GM23338 (cell line): ENCODE measurements around the gene SLC66A1. TPM values are rescaled to one million over a fixed set of nuclear protein-coding genes. Genes with fewer than 3 reads are reported as not detected.

Source experiments
- ATAC-seq: fragments of 200-7000 bp; cut with Tn5 transposase; 3 replicates; pipeline ENCODE4 v1.9.1; 2020
- DNase-seq: peaks from one replicate; pipeline ENCODE4 v3.0.0-alpha.2; 2015; ENCODE audit warnings: low spot score
- H2AFZ ChIP-seq: fragments of 200-600 bp; sonication (generic); 2 replicates; pipeline ENCODE4 v1.8.0; 2016; ENCODE audit warnings: antibody characterized with exemption, mild to moderate bottlenecking, moderate library complexity
- H3F3A ChIP-seq: fragments of 200-600 bp; sonication (generic); replicated peaks from 2 replicates; pipeline ENCODE4 v1.8.0; 2017; ENCODE audit warnings: antibody characterized with exemption, mixed run types, low read depth
- H3K27ac ChIP-seq: fragments of 200-600 bp; sonication (generic); 2 replicates; pipeline ENCODE4 v1.6.1; 2016; ENCODE audit warnings: low read depth
- H3K27me3 ChIP-seq: fragments of 200-600 bp; sonication (generic); 2 replicates; pipeline ENCODE4 v1.8.0; 2016; ENCODE audit warnings: mild to moderate bottlenecking, mixed run types, moderate library complexity; ENCODE audit not compliant: insufficient read depth
- H3K36me3 ChIP-seq: fragments of 200-600 bp; sonication (generic); 2 replicates; pipeline ENCODE4 v1.8.0; 2016; ENCODE audit warnings: mild to moderate bottlenecking; ENCODE audit not compliant: insufficient read depth
- H3K4me1 ChIP-seq: fragments of 200-600 bp; sonication (generic); 2 replicates; pipeline ENCODE4 v1.8.0; 2016; ENCODE audit warnings: mild to moderate bottlenecking, moderate library complexity; ENCODE audit not compliant: insufficient read depth
- H3K4me2 ChIP-seq: fragments of 200-600 bp; sonication (generic); 2 replicates; pipeline ENCODE4 v1.7.1; 2017; ENCODE audit warnings: mixed run types
- H3K4me3 ChIP-seq: fragments of 200-600 bp; sonication (generic); 2 replicates; pipeline ENCODE4 v1.6.1; 2016; ENCODE audit warnings: mixed run types
- H3K79me2 ChIP-seq: fragments of 200-600 bp; sonication (generic); replicated peaks from 2 replicates; pipeline ENCODE4 v1.8.0; 2017; ENCODE audit warnings: mild to moderate bottlenecking; ENCODE audit not compliant: insufficient read depth
- H3K9me2 ChIP-seq: fragments of 200-600 bp; sonication (generic); 2 replicates; pipeline ENCODE4 v1.8.0; 2017; ENCODE audit not compliant: insufficient read depth
- H4K20me1 ChIP-seq: fragments of 200-600 bp; sonication (generic); replicated peaks from 2 replicates; pipeline ENCODE4 v1.8.0; 2017; ENCODE audit warnings: mild to moderate bottlenecking; ENCODE audit not compliant: insufficient read depth
- H3K27ac Mint-ChIP-seq: 2 replicates; pipeline ENCODE4 v1.8.0; 2020; ENCODE audit warnings: inconsistent platforms, mild to moderate bottlenecking, moderate library complexity, mixed read lengths
- H3K27me3 Mint-ChIP-seq: 3 replicates; pipeline ENCODE4 v1.8.0; 2022; ENCODE audit warnings: low read depth, mild to moderate bottlenecking, moderate library complexity, mixed read lengths, inconsistent platforms; ENCODE audit not compliant: insufficient read depth, poor library complexity
- H3K36me3 Mint-ChIP-seq: 3 replicates; pipeline ENCODE4 v1.8.0; 2021; ENCODE audit warnings: low read depth, mild to moderate bottlenecking, inconsistent platforms, moderate library complexity, mixed read lengths
- H3K4me1 Mint-ChIP-seq: 3 replicates; pipeline ENCODE4 v1.8.0; 2020; ENCODE audit warnings: mild to moderate bottlenecking, inconsistent platforms, mixed read lengths
- H3K4me3 Mint-ChIP-seq: 3 replicates; pipeline ENCODE4 v1.8.0; 2021; ENCODE audit warnings: moderate library complexity, mild to moderate bottlenecking, inconsistent platforms, mixed read lengths
- H3K9me3 Mint-ChIP-seq: 3 replicates; pipeline ENCODE4 v1.8.0; 2020; ENCODE audit warnings: moderate library complexity, mild to moderate bottlenecking, inconsistent platforms, mixed read lengths
- EZH2phosphoT487 ChIP-seq: fragments of 200-600 bp; sonication (generic); IDR thresholded peaks from one replicate; pipeline ENCODE4 v1.8.1; 2018; ENCODE audit warnings: antibody characterized with exemption; ENCODE audit not compliant: unreplicated experiment
- JUNB ChIP-seq: IDR thresholded peaks from one replicate; pipeline ENCODE4 v1.6.1; 2016; ENCODE audit warnings: antibody characterized with exemption; ENCODE audit not compliant: unreplicated experiment
- NANOG ChIP-seq: IDR thresholded peaks from 2 replicates; pipeline ENCODE4 v1.6.1; 2016; ENCODE audit warnings: antibody characterized with exemption, borderline replicate concordance
- POLR2AphosphoS5 ChIP-seq: IDR thresholded peaks from 2 replicates; pipeline ENCODE4 v1.6.1; 2016; ENCODE audit warnings: antibody characterized with exemption, low read depth
- ZNF114 ChIP-seq: fragments of 250-450 bp; sonication (Bioruptor Pico); IDR thresholded peaks from 2 replicates; pipeline ENCODE4 v1.5.0; 2020; ENCODE audit warnings: mild to moderate bottlenecking, moderate library complexity
- polyA plus RNA-seq: library from polyadenylated mRNA; unstranded; fragments of >200 nt; fragmentation: Nextera tagmentation; extraction: Ambion mirVana; gene quantifications from 2 replicates; pipeline ENCODE4 v1.2.1, GENCODE V29; 2016
- total RNA-seq: library from RNA; depleted of rRNA; stranded (reverse); fragments of >200 nt; shearing (Covaris generic); gene quantifications from 2 replicates; pipeline ENCODE4 v1.2.3, GENCODE V29; 2014
- TF ChIP-seq, protein P1 (sequence below): IDR thresholded peaks from one replicate; pipeline ENCODE4 v1.6.1; 2018; ENCODE audit warnings: antibody characterized with exemption; ENCODE audit not compliant: unreplicated experiment
- TF ChIP-seq, protein P2 (sequence below): fragments of 250-450 bp; sonication (Bioruptor Pico); IDR thresholded peaks from 2 replicates; pipeline ENCODE4 v1.5.0; 2020; ENCODE audit warnings: mild to moderate bottlenecking, moderate library complexity
- TF ChIP-seq, protein P3 (sequence below), 2 experiments: fragments of 200-600 bp in 1 of 2; sonication (generic) in 1 of 2; conservative IDR thresholded peaks; 2 replicates each; pipeline versions ENCODE4 v1.5.1 to v1.6.1; 2016 to 2017; ENCODE audit warnings: antibody characterized with exemption in 2 of 2, low read depth in 2 of 2, mild to moderate bottlenecking in 2 of 2, moderate library complexity in 1 of 2

The SLC66A1 gene
- total and polyA plus RNA-seq, 2 experiments from 2014 or later, result 6.9 to 19.7 TPM

DNA sequence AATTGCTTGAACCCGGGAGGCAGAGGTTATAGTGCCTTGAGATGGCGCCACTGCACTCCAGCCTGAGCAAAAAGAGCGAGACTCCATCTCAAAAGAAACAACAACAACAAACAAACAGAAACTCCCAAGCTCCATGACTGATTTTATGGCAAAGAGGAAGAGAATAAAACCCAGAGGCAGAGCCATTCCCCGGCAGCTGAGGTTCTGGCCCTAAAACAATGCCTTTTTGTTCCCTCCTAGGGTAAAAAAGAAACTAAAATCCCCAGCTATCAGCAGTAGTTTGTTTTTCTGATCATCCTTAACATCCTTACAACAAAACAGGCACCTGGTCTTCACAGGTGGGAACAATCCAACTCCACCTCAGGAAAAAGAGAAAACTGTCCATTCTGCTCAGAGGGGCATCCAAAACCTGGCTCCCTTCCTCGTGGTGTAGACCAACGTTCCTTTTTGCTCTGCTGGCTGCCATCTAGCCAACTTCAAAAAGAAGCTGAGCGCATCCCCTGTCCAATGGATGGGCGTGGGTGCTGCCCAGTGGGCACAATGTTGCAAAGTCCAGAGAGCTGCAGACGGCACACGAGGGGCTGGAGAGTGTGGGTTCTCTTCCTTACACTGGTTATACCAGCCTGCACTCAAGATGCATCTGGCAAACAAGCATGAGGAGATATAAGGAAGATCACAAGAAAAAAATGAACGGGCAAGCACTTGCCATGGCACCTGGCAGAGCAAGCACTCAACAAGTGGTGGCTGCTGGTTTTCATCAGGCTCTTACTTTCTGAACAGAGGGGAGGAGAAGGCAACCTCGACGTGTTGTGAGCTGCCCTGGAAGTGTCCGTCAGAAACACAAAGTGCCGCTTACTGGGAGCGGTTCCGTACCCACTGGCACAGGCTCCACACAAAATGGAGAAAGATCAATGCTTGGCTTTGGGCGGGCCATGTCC is 54.7 kb downstream of the SLC66A1 start:
- Histone ChIP-seq H3K36me3 (no peaks in the 10 kb centered on the region), H3K79me2 (peaks cover 54% of the 10 kb centered on the region), H3K9me2 (no peaks in the 10 kb centered on the region), H3K4me3 (no peak overlapping the region), H3K27ac (no peak overlapping the region), H2AFZ (no peak overlapping the region), H3K27me3 (no peaks in the 10 kb centered on the region), H3K4me2 (no peak overlapping the region), H4K20me1 (peaks cover 33% of the 10 kb centered on the region), H3F3A (0 out of 2 replicates have a peak, but pooled peaks cover 2% of the 10 kb centered on the region), H3K4me1 (no peaks in the 10 kb centered on the region)
- Mint-ChIP-seq H3K9me3 (no peaks in the 10 kb centered on the region), H3K36me3 (peaks cover 8% of the 10 kb centered on the region; the same call in 2 of the 3 replicates), H3K4me1 (peaks cover 5% of the 10 kb centered on the region), H3K27me3 (peaks cover 14% of the 10 kb centered on the region), H3K4me3 (no peak overlapping the region), H3K27ac (no peak overlapping the region)
- TF ChIP-seq ZNF114 (no peak), JUNB (no peak), EZH2phosphoT487 (no peak), POLR2AphosphoS5 (no peak), NANOG (no peak)
- TF ChIP-seq, protein P1, sequence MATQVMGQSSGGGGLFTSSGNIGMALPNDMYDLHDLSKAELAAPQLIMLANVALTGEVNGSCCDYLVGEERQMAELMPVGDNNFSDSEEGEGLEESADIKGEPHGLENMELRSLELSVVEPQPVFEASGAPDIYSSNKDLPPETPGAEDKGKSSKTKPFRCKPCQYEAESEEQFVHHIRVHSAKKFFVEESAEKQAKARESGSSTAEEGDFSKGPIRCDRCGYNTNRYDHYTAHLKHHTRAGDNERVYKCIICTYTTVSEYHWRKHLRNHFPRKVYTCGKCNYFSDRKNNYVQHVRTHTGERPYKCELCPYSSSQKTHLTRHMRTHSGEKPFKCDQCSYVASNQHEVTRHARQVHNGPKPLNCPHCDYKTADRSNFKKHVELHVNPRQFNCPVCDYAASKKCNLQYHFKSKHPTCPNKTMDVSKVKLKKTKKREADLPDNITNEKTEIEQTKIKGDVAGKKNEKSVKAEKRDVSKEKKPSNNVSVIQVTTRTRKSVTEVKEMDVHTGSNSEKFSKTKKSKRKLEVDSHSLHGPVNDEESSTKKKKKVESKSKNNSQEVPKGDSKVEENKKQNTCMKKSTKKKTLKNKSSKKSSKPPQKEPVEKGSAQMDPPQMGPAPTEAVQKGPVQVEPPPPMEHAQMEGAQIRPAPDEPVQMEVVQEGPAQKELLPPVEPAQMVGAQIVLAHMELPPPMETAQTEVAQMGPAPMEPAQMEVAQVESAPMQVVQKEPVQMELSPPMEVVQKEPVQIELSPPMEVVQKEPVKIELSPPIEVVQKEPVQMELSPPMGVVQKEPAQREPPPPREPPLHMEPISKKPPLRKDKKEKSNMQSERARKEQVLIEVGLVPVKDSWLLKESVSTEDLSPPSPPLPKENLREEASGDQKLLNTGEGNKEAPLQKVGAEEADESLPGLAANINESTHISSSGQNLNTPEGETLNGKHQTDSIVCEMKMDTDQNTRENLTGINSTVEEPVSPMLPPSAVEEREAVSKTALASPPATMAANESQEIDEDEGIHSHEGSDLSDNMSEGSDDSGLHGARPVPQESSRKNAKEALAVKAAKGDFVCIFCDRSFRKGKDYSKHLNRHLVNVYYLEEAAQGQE, result no peak
- TF ChIP-seq, protein P2, sequence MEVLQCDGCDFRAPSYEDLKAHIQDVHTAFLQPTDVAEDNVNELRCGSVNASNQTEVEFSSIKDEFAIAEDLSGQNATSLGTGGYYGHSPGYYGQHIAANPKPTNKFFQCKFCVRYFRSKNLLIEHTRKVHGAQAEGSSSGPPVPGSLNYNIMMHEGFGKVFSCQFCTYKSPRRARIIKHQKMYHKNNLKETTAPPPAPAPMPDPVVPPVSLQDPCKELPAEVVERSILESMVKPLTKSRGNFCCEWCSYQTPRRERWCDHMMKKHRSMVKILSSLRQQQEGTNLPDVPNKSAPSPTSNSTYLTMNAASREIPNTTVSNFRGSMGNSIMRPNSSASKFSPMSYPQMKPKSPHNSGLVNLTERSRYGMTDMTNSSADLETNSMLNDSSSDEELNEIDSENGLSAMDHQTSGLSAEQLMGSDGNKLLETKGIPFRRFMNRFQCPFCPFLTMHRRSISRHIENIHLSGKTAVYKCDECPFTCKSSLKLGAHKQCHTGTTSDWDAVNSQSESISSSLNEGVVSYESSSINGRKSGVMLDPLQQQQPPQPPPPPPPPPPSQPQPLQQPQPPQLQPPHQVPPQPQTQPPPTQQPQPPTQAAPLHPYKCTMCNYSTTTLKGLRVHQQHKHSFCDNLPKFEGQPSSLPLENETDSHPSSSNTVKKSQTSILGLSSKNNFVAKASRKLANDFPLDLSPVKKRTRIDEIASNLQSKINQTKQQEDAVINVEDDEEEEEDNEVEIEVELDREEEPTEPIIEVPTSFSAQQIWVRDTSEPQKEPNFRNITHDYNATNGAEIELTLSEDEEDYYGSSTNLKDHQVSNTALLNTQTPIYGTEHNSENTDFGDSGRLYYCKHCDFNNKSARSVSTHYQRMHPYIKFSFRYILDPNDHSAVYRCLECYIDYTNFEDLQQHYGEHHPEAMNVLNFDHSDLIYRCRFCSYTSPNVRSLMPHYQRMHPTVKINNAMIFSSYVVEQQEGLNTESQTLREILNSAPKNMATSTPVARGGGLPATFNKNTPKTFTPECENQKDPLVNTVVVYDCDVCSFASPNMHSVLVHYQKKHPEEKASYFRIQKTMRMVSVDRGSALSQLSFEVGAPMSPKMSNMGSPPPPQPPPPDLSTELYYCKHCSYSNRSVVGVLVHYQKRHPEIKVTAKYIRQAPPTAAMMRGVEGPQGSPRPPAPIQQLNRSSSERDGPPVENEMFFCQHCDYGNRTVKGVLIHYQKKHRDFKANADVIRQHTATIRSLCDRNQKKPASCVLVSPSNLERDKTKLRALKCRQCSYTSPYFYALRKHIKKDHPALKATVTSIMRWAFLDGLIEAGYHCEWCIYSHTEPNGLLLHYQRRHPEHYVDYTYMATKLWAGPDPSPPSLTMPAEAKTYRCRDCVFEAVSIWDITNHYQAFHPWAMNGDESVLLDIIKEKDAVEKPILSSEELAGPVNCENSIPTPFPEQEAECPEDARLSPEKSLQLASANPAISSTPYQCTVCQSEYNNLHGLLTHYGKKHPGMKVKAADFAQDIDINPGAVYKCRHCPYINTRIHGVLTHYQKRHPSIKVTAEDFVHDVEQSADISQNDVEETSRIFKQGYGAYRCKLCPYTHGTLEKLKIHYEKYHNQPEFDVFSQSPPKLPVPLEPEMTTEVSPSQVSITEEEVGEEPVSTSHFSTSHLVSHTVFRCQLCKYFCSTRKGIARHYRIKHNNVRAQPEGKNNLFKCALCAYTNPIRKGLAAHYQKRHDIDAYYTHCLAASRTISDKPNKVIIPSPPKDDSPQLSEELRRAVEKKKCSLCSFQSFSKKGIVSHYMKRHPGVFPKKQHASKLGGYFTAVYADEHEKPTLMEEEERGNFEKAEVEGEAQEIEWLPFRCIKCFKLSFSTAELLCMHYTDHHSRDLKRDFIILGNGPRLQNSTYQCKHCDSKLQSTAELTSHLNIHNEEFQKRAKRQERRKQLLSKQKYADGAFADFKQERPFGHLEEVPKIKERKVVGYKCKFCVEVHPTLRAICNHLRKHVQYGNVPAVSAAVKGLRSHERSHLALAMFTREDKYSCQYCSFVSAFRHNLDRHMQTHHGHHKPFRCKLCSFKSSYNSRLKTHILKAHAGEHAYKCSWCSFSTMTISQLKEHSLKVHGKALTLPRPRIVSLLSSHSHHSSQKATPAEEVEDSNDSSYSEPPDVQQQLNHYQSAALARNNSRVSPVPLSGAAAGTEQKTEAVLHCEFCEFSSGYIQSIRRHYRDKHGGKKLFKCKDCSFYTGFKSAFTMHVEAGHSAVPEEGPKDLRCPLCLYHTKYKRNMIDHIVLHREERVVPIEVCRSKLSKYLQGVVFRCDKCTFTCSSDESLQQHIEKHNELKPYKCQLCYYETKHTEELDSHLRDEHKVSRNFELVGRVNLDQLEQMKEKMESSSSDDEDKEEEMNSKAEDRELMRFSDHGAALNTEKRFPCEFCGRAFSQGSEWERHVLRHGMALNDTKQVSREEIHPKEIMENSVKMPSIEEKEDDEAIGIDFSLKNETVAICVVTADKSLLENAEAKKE, result no peak
- TF ChIP-seq, protein P3, sequence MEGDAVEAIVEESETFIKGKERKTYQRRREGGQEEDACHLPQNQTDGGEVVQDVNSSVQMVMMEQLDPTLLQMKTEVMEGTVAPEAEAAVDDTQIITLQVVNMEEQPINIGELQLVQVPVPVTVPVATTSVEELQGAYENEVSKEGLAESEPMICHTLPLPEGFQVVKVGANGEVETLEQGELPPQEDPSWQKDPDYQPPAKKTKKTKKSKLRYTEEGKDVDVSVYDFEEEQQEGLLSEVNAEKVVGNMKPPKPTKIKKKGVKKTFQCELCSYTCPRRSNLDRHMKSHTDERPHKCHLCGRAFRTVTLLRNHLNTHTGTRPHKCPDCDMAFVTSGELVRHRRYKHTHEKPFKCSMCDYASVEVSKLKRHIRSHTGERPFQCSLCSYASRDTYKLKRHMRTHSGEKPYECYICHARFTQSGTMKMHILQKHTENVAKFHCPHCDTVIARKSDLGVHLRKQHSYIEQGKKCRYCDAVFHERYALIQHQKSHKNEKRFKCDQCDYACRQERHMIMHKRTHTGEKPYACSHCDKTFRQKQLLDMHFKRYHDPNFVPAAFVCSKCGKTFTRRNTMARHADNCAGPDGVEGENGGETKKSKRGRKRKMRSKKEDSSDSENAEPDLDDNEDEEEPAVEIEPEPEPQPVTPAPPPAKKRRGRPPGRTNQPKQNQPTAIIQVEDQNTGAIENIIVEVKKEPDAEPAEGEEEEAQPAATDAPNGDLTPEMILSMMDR (conservative IDR thresholded peaks at IDR 0.05; ENCODE audit: low read depth in 2 of 2), result 0 out of 4 replicates have a peak, but pooled peaks of 1 of the 2 experiments have one; percentile 16
- DNase-seq (no peak), ATAC-seq (no peak)
